Stimulated activated CD8-positive, alpha-beta memory T cell treated with anti-CD3 and anti-CD28 coated beads, Interleukin-12 subunit alpha, Interleukin-12 subunit beta, amount 100 ng/mL, for 1 hour (primary cell): ENCODE data around the gene C19orf38.
"Not testable (repeated sequence)": the region's sequence is repeated elsewhere in the genome, so short reads cannot be mapped to it uniquely, and the experiment has no call there.

Source experiments
- DNase-seq: peaks from one replicate; pipeline ENCODE4 v3.0.0-alpha.2; 2020; ENCODE audit warnings: low read depth

Gene C19orf38

DNA sequence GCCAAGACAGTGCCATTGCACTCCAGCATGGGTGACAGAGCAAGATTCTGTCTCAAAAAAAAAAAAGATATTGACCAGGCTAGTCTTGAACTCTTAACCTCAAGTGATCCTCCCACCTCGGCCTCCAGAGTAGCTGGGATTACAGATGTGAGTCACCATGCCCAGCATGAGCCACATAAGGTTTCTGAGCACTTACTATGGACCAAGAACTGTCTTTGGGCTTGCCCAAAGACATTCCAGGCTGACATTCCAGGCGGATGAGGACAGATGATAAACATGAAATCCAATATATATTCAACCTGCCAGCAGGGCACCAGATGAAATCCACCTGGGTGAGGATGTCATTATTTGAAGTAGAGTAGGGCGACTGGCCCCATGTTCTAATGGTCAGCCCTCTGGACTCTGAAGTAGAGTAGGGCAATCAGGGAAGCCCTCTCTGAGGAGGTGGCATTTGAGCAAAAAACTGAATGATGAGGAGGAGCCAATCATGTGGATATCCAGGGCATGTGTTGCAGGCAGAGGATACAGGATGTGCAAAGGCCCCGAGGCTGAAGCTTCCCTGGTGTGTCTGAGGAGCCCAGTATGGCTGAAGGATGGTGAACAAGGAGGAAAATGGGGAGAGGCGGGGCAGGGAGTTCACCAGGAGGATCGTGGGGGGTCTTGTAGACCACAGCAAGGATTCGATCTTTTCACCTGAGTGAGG lies 4.0 kb downstream of the C19orf38 start:
- no peak for DNase-seq

DNA sequence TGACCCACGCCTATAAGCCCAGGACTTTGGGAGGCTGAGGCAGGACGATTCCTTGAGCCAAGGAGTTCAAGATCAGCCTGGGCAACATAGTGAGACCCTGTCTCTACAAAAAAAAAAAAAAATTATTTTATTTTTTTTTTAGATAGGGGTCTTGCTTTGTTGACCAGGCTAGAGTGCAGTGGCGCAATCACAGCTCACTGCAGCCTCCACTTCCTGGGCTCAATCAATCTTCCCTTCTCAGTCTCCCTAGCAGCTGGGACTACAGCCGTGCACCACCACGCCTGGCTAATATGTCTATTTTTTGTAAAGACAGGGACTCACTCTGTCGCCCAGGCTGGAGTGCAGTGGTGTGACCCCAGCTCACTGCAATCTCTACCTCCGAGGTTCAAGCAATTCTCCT lies 4.7 kb downstream of the C19orf38 start:
- DNase-seq, result no peak

DNA sequence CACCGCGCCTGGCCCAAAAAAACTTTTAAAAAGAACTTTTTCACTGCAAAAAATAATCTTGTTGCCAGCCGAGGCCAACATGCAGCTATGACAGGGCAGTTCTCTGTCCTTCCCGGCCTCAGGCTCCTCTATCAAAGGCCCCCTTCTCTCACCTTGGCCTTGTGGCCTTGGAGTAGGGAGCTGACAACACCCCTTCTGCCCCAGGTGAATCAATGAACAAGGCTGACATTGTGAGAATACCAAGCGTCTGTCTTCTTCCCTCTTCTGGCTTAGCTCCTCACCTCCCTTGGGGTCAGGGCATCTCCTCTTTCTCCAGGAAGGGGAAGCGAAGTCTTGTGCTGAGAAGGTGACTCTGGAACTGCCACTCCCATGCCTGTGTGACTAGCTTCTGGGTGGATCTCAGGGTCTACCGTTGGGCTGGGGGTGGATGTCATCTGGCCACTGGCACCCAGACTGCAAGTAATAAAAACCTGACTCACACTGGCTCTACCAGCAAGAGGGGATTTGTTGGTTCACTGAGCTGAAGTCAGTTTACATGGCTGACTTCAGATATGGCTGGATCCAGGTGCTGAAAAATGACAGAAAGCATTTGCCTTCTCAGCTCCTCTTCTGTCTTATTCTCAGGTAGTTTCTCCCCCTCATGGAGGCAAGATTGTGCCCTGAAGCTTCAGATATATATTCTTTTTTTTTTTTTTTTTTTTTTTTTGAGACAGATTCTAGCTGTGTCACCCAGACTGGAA lies 6.3 kb downstream of the C19orf38 start:
- DNase-seq, result no peak

DNA sequence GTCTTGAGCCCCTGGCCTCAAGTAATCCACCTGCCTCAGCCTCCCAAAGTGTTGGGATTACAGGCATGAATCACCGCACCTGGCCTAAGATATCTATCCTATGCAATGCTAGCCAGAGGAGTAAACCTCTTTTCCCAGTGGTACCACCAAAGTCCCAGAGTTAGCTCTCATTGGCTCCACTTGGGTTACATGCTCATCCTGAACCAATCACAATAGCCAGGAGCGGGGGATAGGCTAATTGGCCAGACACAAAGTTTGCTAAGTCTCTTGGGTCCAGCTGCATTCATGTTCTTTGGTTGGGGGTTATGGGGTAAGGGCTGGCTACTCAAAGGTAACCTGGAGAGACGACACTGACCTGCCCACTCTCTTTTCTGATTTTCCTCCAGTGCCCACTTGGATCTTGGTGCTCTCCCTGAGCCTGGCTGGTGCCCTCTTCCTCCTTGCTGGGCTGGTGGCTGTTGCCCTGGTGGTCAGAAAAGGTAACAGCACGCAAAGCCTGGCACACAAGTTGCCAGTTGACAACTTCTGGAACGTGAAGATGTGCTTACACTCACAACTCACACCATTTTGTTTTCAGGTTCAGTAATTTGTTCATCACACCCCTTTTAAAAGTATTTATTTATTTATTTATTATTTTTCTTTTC lies 7.8 kb downstream of the C19orf38 start:
- no peak for DNase-seq

DNA sequence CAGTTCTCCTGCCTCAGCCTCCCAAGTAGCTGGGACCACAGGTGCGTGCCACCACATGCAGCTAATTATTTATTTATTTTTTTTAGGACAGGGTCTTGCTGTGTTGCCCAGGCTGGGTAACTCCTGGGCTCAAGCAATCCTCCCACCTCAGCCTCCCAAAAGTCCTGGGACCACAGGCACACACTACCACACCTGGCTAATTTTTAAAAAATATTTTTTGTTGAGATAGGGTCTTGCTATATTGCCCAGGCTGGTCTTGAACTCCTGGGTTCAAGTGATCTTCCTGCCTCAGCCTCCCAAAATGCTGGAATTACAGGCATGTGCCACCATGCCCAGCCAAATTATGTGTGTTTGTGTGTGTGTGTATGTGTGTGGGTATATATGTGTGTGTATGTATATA lies 8.7 kb downstream of the C19orf38 start:
- DNase-seq, result not testable (repeated sequence)

DNA sequence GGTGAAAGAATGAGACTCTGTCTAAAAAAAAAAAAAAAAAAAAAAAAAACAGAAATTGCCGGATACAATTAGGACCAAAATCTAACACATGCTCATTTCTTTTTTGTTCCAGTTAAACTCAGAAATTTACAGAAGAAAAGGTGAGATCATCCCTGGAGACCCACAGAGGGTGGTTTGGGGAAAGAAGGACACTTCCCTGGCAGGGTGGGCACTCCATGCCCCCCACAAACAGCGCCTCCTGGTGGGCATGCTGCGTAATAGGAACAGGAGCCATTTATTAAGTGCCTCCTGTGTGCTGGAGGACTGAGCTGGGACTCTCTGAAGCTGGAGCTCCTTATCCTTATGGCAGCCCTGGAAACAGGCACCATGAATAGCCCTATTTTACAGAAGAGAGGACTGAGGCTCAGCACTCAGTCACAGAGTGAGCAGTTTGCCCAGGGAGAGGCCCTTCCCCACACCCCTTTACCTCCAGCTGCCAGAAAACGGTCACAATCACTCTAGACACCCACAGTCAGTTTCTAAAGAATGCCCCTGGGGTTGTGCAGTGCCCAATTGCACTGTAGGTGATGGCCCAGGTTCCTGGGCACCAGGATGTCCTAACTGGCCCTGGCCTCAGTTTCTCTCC lies 10.1 kb downstream of the C19orf38 start:
- DNase-seq, result no peak

DNA sequence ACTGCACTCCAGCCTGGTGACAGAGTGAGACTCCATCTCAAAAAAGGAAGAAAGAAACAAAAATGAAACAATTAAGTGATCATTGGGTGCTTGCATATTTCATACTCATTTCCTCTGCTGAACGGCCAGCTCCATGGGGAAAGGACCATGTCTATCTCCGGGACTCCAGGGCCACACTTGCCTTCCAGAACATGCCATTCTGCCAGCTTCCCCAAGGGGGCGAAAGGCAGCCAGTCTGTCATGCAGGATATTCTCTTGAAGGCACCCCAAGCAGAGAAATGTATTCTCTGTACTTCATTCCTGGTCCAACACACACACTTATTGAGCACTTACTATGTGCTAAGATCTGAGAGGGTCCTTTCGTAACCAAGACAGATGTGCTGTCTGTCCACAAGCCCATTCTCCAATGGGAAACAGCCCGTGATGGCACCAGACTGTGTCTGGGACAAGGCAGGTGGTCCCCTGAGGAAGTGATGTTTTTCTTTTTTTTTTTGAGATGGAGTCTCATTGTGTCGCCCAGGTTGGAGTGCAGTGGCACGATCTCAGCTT lies 13.0 kb downstream of the C19orf38 start:
- no peak for DNase-seq

DNA sequence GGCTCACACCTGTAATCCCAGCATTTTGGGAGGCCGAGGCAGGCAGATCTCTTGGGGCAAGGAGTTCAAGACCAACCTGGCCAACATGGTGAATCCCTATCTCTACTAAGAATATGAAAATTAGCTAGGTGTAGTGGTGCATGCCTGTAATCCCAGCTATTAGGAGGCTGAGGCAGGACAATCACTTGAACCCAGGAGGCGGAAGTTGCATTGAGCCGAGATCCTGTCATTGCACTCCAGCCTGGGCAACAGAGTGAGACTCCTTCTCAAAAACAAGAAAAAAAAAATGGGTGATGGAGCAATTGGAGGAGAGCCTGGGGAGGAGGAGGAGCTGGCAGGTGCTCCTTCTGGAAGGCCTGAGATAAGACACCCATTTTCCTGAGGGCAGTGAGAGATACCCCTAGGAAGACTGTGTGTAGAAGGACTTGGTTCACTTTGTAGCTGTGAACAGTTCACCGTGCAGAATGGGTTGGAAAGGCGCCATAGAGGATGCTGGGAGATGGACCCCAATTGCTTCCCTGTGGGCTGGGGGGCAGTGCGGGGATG lies 14.4 kb downstream of the C19orf38 start:
- DNase-seq, result no peak

DNA sequence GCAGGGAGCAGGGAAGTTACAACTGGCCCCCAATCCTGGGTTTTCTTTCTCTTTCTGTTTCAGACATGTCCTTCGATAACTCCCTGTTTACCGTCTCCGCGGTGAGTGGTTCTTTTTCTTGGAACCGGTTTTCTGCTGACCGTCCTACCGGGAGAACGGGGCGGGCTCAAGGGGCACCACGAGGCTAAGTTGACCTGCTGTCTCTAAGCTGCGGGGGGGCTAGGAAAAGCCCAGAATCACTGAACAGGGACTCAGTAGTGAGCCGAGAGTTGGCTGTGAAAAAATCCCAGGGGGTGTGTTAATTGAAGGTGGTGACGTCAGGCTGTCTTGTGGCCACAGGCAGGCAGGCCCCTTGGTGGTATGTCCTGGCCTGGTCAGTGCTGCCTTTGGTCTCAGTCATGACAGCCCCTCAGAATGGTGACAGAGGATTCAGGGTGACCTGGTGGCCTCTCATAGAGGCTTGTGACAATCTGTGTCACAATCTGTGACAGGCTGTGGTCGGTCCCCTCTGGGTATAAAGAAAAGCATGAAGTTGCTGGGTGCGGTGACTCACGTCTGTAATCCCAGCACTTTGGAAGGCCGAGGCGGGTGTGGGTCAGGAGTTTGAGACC lies 15.0 kb downstream of the C19orf38 start:
- DNase-seq, result no peak

DNA sequence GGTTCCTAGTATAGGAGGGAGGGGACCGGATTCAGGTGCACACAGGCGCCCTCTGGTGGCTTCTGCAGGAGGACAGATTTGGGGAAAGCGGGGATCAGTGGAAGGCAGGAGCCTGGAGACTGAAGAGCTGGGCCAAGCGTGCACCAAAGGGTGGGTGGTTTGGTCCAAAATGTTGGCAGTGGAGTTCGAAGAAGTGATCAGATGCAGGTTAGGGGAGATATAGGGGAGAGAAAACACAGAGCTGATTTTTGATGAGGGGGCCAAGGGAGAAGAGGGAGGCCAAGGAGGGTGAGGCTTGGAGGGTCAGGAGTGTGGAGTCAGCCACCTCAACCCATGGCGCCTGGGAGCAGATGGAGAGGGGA lies 16.3 kb downstream of the C19orf38 start:
- DNase-seq, result peak; percentile 68

DNA sequence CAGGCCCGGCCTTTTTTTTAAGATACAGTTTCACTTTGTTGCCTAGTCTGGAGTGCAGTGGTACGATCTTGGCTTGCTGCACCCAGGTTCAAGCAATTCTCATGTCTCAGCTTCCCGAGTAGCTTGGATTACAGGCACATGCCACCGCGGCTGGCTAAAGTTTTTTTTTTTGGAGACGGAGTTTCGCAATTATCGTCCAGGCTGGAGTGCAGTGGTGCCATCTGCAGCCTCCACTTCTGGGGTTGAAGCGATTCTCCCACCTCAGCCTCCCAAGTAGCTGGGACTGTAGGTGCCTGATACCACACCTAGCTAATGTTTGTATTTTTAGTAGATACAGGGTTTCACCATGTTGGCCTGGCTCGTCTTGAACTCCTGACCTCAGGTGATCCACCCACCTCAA lies 18.3 kb downstream of the C19orf38 start:
- no peak for DNase-seq

DNA sequence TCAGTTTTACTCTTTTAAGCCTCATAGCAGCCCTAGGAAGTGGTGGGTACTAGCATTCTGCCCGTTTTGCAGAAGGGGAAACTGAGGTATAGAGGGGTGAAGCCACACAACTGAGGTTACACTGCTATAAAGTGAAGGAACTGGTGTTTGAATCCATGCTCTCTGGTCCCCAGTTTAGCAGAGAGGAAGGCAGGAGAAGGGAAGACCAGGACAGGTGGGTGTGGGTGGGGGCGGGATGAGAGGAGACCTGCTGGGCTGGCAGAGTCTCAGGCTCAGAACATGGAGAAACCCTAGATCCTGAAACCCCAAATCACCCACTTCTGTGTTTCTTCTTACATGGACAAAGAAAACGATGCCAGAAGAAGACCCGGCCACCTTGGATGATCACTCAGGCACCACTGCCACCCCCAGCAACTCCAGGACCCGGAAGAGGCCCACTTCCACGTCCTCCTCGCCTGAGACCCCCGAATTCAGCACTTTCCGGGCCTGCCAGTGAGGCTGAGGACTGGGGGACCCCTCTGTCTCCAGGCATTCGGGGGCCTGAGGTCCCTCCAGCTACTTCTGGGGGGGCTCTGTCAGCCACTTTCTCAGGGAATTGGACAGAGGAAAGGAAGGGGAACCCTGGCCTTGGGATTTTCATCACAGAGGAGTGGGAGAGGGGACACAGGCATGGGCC lies 20.8 kb downstream of the C19orf38 start:
- DNase-seq, result no peak

DNA sequence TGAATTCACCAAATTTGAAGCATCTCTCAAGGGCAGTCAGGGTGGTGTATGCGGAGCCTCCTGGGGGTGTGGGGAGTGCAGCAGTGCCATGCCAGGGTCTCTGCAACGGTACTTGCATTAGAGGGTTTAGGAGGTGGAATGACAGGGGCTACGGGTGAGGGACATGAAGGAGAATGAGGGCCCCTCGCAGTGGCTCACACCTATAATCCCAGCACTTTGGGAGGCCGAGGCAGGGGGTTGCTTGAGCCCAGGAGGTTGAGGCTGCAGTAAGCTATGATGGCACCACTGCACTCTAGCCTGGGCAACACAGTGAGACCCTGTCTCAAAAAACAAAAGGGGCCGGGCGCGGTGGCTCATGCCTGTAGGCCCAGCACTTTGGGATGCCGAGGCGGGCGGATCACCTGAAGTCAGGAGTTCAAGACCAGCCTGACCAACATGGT lies 21.7 kb downstream of the C19orf38 start:
- DNase-seq, result not testable (repeated sequence)

DNA sequence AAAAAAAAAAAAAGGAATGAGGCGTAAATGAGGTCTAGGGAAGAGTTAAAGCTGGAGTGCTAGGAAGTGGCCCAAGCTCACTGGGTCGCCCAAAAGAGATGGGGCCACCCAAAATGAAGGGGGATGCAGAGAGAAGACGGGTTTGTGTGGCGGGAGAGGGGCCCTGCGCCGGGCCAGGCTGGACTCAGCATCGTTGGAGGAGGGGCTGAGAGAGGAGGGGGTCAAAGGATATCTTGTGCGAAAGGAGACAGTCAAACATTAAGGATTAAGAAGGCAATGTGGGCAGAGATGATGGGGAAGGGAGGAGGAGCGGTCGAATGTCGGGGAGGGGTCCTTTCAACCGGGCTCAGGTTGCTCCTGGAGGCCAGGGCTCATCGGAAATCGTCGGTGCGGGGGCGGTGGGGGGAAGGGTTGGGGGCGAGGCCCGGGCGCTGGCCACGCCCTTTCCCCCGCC lies 22.3 kb downstream of the C19orf38 start:
- DNase-seq, result no peak

DNA sequence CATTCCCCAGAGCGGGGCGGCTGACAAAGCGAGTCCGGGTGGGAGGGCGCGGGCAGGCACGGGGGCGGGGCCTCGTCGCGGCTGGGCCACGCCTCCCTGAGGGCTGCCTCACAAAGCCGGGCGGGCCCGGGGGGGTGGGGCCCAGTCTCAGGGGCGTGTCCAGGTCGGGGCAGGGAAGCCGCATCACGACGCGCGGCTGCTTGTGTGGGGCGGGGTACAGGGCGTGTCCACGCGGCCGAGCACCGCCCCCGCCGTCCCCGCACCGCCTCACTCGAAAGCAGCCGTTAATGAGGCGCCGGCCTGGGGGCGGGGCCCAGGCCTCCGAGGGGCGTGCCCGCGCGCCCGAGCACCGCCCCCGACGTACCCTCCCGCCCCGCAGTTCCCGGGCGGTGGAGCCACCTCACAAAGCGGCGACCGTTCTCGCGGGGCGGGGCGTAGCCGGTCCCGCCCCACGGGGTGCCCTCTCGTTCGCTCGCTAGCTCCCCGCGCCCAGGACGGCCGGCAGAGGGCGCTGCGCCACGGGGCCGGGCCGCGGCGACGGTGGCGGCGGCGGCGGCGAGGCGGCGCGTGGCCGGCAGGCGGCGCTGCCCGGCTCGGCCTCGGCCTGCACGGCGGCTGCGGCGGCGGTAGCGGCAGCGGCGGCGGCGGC lies 22.9 kb downstream of the C19orf38 start, which contains the start of gene CARM1:
Gene CARM1, plus strand, starts transcription at position 599 of the 649 bp plus-strand sequence. CDS start 150 bp downstream, outside the sequence.
- peak; percentile 96 for DNase-seq

DNA sequence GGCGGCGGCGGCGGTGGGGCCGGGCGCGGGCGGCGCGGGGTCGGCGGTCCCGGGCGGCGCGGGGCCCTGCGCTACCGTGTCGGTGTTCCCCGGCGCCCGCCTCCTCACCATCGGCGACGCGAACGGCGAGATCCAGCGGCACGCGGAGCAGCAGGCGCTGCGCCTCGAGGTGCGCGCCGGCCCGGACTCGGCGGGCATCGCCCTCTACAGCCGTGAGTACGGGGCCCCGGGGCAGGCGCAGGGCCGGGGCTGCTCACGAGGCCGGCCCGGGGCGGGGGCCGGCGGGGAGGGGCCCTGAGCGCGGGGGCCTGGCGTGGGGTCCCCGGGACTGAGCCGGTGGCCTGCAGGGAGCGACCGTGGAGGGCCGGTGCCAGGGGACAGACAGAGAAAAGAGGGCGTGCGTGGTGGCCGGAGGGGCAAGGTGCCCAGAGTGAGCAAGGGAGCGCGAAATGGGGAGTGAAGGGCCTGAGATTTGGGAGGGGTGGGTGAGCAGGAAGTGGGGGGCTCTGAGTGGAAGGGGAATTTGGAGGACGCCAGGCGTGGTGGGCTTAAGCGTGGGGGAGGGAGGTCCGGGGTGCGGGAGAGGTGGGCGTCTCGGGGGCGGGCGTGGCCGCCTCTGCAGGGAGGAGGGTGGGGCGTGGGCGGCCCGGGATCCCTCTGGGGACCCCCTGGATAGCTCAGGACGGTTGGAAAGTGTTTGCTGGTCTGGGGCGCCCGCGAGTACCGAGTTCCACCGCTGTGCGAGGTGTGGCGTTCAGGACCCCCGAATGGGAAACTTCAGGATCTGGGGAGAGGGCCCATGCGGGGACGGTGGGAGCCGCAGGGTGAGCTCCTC lies 23.7 kb downstream of the C19orf38 start:
- DNase-seq, result no peak

DNA sequence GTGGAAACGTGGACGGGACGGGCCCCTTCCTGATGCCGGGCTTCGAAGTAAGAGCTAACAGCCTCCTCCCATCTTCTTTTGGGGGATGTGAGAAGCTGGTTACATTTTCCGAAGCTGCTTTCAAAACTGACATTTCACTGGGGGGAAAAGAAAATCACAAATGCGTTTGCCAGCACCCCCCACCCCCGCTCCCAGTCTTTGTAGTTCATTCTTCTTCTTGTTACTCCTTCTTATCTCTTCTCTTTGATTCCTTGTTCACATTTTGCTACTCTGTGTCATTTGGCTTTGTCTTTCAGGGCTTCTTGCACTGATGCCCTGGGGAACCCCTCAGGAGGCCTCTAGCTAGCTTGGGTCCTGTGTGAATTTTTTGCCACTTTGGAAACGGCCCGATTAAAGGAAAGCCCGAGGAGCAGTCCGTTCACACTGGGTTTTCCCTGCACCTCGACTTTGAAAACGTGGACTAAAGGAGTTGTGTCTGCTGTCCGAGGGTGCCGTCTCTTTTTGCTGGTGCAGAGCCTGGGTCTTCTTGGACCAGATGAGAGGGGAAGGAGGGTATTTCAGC lies 24.4 kb downstream of the C19orf38 start:
- no peak for DNase-seq

DNA sequence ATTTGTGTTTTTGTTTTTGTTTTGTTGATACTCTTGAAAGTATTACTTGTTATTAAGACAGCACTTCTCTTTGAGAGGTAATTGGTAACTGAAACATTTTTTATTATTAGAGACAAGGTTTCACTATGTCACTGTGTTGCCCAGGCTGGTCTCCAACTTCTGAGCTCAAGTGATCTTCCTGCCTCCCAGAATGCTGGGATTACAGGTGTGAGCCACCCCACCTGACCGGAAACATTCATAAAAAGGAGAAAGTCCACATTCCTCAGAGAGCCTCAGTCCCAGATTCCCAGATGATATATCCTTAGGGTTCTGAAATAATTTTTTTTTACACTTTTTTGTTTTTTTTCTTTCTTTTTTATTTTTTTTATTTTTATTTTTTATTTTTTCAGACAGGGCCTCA lies 25.8 kb downstream of the C19orf38 start:
- DNase-seq, result no peak
